Bone marrow (tissue), 2 donors: ENCODE results near the gene EHMT1.
"Not testable (repeated sequence)": the region's sequence is repeated elsewhere in the genome, so short reads cannot be mapped to it uniquely, and the experiment has no call there.

Experiments used
- DNase-seq, 2 donors: peaks; one replicate each; lab custom pipeline; 2025; lab: John Stamatoyannopoulos, UW

EHMT1 gene

GRCh38 chr9:137590469-137591383 lies 28.1 kb upstream of the EHMT1 start, which contains the start of gene ZMYND19:
Gene ZMYND19, minus strand, starts transcription at chr9:137590512. Its CDS starts 249 bp downstream, at chr9:137590263.
- DNase-seq: peak; percentile 62 to 74

- DNase-seq: no peak
These were observed 26.0 kb upstream of the EHMT1 start for GRCh38 chr9:137592767-137593166.

- DNase-seq: no peak
These were observed 25.6 kb upstream of the EHMT1 start for GRCh38 chr9:137593176-137593575.

GRCh38 chr9:137596577-137596976 lies 22.2 kb upstream of the EHMT1 start:
- not testable (repeated sequence) for DNase-seq

- no peak for DNase-seq
These were observed 19.9 kb upstream of the EHMT1 start for GRCh38 chr9:137598943-137599342.

- DNase-seq: peak in 1 of 2 donors; percentile 60
These were observed 16.1 kb upstream of the EHMT1 start for GRCh38 chr9:137602661-137603060.

GRCh38 chr9:137603879-137604278 lies 14.9 kb upstream of the EHMT1 start:
- no peak for DNase-seq

- no peak for DNase-seq
These were observed 14.3 kb upstream of the EHMT1 start for GRCh38 chr9:137604345-137605086.

GRCh38 chr9:137605121-137606004 lies 13.4 kb upstream of the EHMT1 start, which contains the start of gene ARRDC1:
Gene ARRDC1, plus strand, starts transcription at chr9:137605686. Its CDS starts 32 bp downstream, at chr9:137605718.
- DNase-seq: peak; percentile 91 to 93

- DNase-seq: no peak
These were observed 12.7 kb upstream of the EHMT1 start for GRCh38 chr9:137606005-137606621.

GRCh38 chr9:137606734-137607138 lies 12.1 kb upstream of the EHMT1 start:
- no peak for DNase-seq

- no peak for DNase-seq
These were observed 11.5 kb upstream of the EHMT1 start for GRCh38 chr9:137607141-137607857.

- DNase-seq: no peak
These were observed 7.9 kb upstream of the EHMT1 start for GRCh38 chr9:137610944-137611343.

GRCh38 chr9:137611623-137612609 lies 6.9 kb upstream of the EHMT1 start:
- DNase-seq: no peak

GRCh38 chr9:137612741-137613142 lies 6.1 kb upstream of the EHMT1 start:
- DNase-seq: no peak

- no peak for DNase-seq
These were observed 5.5 kb upstream of the EHMT1 start for GRCh38 chr9:137613259-137613658.

GRCh38 chr9:137613738-137614523 lies 4.9 kb upstream of the EHMT1 start:
- DNase-seq: no peak

- DNase-seq: no peak
These were observed 4.0 kb upstream of the EHMT1 start for GRCh38 chr9:137614631-137615386.
